ENCODE data around the gene BCR.

DNA sequence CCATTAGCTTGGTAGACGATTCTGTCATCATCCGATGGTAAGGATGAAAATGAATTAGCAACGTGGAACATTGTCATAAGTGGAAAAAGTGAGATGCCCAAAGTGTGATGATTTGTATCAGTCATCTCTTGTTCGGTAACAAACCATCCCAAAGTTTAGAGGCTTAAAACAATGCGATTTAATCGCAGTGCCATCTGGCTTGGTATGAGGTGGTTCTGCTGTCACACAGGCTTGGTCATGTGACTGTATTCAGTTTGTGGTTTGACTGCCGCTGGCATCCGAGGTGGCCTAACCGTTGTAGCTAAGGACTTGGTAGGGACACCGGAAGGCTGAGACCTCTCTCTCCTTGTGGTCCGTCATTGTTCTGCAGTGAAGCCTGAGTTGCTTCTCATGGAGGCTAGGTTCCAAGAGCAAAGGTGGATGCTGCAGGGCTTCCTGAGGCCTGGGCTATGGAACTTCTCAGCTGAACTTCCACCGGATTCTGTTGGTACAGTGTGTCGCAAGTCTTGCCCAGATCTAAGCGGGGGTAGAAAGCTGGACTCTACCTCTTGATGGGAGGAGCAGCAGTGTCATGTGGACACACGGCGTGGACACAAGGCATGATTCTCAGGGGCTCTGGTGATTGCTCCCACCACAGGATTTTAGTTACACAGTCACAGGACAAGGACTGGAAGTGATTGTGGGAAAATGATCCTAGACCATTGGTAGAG is 36.3 kb downstream of the BCR start:
- TF ChIP-seq, protein P1, sequence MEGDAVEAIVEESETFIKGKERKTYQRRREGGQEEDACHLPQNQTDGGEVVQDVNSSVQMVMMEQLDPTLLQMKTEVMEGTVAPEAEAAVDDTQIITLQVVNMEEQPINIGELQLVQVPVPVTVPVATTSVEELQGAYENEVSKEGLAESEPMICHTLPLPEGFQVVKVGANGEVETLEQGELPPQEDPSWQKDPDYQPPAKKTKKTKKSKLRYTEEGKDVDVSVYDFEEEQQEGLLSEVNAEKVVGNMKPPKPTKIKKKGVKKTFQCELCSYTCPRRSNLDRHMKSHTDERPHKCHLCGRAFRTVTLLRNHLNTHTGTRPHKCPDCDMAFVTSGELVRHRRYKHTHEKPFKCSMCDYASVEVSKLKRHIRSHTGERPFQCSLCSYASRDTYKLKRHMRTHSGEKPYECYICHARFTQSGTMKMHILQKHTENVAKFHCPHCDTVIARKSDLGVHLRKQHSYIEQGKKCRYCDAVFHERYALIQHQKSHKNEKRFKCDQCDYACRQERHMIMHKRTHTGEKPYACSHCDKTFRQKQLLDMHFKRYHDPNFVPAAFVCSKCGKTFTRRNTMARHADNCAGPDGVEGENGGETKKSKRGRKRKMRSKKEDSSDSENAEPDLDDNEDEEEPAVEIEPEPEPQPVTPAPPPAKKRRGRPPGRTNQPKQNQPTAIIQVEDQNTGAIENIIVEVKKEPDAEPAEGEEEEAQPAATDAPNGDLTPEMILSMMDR (IDR thresholded peaks at IDR 0.05) = no peak
- no peak for TF ChIP-seq POLR2A (IDR thresholded peaks at IDR 0.05)
